ENCODE measurements around the gene RANBP3. TPM values are rescaled to one million over a fixed set of nuclear protein-coding genes. Genes with fewer than 3 reads are reported as not detected.

The RANBP3 gene
- total and polyA plus RNA-seq, 7 donors, result 40.5 to 71.7 (median 48.7) TPM

DNA sequence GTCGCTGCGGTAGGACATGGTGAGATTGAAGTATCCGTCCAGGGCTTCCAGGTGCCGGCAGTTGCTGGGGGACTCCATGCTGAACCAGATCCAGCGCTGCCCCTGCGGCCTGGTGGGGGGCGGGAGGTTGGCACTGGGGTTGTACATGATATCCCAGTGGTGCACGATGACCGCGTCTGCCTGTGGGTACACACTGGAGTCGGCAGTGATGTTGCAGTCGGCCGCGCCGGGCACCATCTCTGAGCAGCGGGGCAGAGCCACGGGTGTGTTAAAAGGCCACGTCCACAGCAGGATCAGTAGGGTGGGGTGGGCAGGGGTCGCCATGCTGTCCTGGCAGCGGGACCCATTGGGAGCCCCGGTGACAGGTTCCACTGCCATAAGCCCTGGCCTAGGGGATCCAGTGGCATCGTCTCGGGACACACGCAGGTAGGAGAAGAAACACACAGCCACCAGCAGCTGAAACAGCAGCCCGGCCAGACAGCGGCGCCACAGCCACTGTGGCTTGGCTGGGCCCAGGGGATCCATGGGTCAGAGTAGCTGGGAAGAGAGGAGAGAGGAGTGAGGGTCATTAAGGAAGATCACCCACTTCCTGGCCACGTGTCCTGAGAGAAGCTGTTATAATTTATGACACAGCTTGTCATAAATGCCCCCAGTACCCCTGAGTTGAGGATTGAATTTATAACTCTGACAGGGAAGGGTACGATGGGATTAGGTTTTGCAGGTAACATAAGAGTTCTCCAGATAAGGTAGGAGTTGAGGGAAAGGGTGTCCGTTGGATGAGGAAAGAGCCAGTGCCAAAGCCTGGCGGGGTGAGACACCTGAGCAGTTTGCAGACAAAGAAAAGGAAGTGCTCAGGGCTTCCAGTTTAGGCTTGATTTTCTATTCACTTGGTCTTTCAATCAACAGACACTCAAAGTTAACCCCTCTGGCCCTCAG is 110.5 kb downstream of the RANBP3 start:
- peaks cover 0 to 7% (median 4%) of the 10 kb centered on the region in 3 donors for H3K27me3 ChIP-seq (ENCODE audit: insufficient read depth in 3 of 3, low read length in 2 of 3)
- intact Hi-C loops (cut with DNase I), result no loop called here
- WGBS, 3 donors, result 76 to 80% (median 78%) methylated on average over 26 to 31 of the region's 31 CpGs

More for the DNA sequence above, 110.5 kb downstream of the RANBP3 start:
- H3K4me1 ChIP-seq, result no peaks in the 10 kb centered on the region
- no peak for TF ChIP-seq CTCF (IDR thresholded peaks at IDR 0.05)
- no peaks in the 10 kb centered on the region for H3K9me3 ChIP-seq
- ATAC-seq, result no peak
- no peak overlapping the region for H3K27ac ChIP-seq
- H3K4me3 ChIP-seq, result no peak overlapping the region
- H3K36me3 ChIP-seq (ENCODE audit: insufficient read depth in 1 of 2, low read depth in 1 of 2), result no peaks in the 10 kb centered on the region
- no peak for DNase-seq

Other genes with a start within 250 kb of the RANBP3 start
- 1 to 10 TPM in 3 of 4 donors, under 1 TPM in 1; 0.92 to 2.3 (median 1.5) TPM for gene PRR22, start 193.4 kb downstream of the RANBP3 start, total RNA-seq
- gene PRR22, start 193.4 kb downstream of the RANBP3 start, polyA plus RNA-seq, result 1 to 10 TPM in 1 of 3 donors, under 1 TPM in 2; 0.57 to 2.7 (median 0.87) TPM
- 10 to 100 TPM; 13.4 to 29.9 (median 20.6) TPM for gene DUS3L, start 187.0 kb downstream of the RANBP3 start, total RNA-seq
- gene DUS3L, start 187.0 kb downstream of the RANBP3 start, polyA plus RNA-seq, result 10 to 100 TPM; 23.2 to 40.1 (median 26.8) TPM
- not detected for gene NRTN, start 173.1 kb downstream of the RANBP3 start, total RNA-seq
- gene NRTN, start 173.1 kb downstream of the RANBP3 start, polyA plus RNA-seq, result not detected
- gene FUT6, start 138.4 kb downstream of the RANBP3 start, total RNA-seq, result not detected
- under 1 TPM in 2 of 3 donors, not detected in 1; 0.03 TPM for gene FUT6, start 138.4 kb downstream of the RANBP3 start, polyA plus RNA-seq
- under 1 TPM in 1 of 4 donors, not detected in 3; 0.19 TPM for gene FUT3, start 126.7 kb downstream of the RANBP3 start, total RNA-seq
- under 1 TPM in 1 of 3 donors, not detected in 2; 0.03 TPM for gene FUT3, start 126.7 kb downstream of the RANBP3 start, polyA plus RNA-seq
- not detected for gene FUT5, start 107.6 kb downstream of the RANBP3 start, total RNA-seq
- not detected for gene FUT5, start 107.6 kb downstream of the RANBP3 start, polyA plus RNA-seq
- 100 to 1,000 TPM; 240 to 367 (median 285) TPM for gene NDUFA11, start 74.3 kb downstream of the RANBP3 start, total RNA-seq
- gene NDUFA11, start 74.3 kb downstream of the RANBP3 start, polyA plus RNA-seq, result 100 to 1,000 TPM; 373 to 503 (median 438) TPM
- gene VMAC, start 73.3 kb downstream of the RANBP3 start, total RNA-seq, result 1 to 10 TPM in 2 of 4 donors, under 1 TPM in 2; 0.73 to 3.0 (median 1.2) TPM
- gene VMAC, start 73.3 kb downstream of the RANBP3 start, polyA plus RNA-seq, result 1 to 10 TPM in 1 of 3 donors, under 1 TPM in 2; 0.82 to 2.2 (median 0.89) TPM
- gene CAPS, start 63.9 kb downstream of the RANBP3 start, total RNA-seq, result 1 to 10 TPM; 1.3 to 2.9 (median 1.5) TPM
- gene CAPS, start 63.9 kb downstream of the RANBP3 start, polyA plus RNA-seq, result 1 to 10 TPM; 1.2 to 1.7 (median 1.5) TPM
- 1 to 10 TPM in 2 of 4 donors, under 1 TPM in 2; 0.71 to 2.1 (median 1.3) TPM for gene RFX2, start 132.4 kb upstream of the RANBP3 start, total RNA-seq
- gene RFX2, start 132.4 kb upstream of the RANBP3 start, polyA plus RNA-seq, result 1 to 10 TPM in 2 of 3 donors, under 1 TPM in 1; 0.58 to 1.5 (median 1.0) TPM
- gene ACSBG2, start 157.5 kb upstream of the RANBP3 start, total RNA-seq, result not detected
- not detected for gene ACSBG2, start 157.5 kb upstream of the RANBP3 start, polyA plus RNA-seq

All from psoas muscle (tissue), 8 donors.